Measurements from ENCODE around the gene ATP2B2. TPM values are rescaled to one million over a fixed set of nuclear protein-coding genes. Genes with fewer than 3 reads are reported as not detected.

ATP2B2 gene
- polyA plus RNA-seq, 1 experiment: not detected

- Histone ChIP-seq H3K27me3 (ENCODE audit: control insufficient read depth, insufficient read depth, low read length) (no peaks in the 10 kb centered on the region; the same call in 1 of the 2 replicates), H3K4me3 (ENCODE audit: low read depth, low read length) (no peak overlapping the region), H3K36me3 (ENCODE audit: control insufficient read depth, insufficient read depth, low read length) (no peaks in the 10 kb centered on the region)
- TF ChIP-seq, protein P1, sequence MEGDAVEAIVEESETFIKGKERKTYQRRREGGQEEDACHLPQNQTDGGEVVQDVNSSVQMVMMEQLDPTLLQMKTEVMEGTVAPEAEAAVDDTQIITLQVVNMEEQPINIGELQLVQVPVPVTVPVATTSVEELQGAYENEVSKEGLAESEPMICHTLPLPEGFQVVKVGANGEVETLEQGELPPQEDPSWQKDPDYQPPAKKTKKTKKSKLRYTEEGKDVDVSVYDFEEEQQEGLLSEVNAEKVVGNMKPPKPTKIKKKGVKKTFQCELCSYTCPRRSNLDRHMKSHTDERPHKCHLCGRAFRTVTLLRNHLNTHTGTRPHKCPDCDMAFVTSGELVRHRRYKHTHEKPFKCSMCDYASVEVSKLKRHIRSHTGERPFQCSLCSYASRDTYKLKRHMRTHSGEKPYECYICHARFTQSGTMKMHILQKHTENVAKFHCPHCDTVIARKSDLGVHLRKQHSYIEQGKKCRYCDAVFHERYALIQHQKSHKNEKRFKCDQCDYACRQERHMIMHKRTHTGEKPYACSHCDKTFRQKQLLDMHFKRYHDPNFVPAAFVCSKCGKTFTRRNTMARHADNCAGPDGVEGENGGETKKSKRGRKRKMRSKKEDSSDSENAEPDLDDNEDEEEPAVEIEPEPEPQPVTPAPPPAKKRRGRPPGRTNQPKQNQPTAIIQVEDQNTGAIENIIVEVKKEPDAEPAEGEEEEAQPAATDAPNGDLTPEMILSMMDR (IDR thresholded peaks at IDR 0.05; ENCODE audit: insufficient read depth, low read depth, low read length): no peak
- ChIA-PET POLR2A (no interaction called here), CTCF (no interaction called here)
- DNase-seq (ENCODE audit: low read depth): no peak
Observed at GRCh38 chr3:10515884-10516495, 10.6 kb upstream of the ATP2B2 start.

GRCh38 chr3:10515396-10515795 is 10.0 kb upstream of the ATP2B2 start:
- no peak overlapping the region for H3K4me3 ChIP-seq (ENCODE audit: low read depth, low read length)
- TF ChIP-seq, protein P1 (IDR thresholded peaks at IDR 0.05; ENCODE audit: insufficient read depth, low read depth, low read length): no peak
- no peaks in the 10 kb centered on the region for H3K36me3 ChIP-seq (ENCODE audit: control insufficient read depth, insufficient read depth, low read length)
- DNase-seq (ENCODE audit: low read depth): no peak
- ChIA-PET CTCF (no interaction called here), POLR2A (no interaction called here)
- H3K27me3 ChIP-seq (ENCODE audit: control insufficient read depth, insufficient read depth, low read length): no peaks in the 10 kb centered on the region; the same call in 1 of the 2 replicates

DNA sequence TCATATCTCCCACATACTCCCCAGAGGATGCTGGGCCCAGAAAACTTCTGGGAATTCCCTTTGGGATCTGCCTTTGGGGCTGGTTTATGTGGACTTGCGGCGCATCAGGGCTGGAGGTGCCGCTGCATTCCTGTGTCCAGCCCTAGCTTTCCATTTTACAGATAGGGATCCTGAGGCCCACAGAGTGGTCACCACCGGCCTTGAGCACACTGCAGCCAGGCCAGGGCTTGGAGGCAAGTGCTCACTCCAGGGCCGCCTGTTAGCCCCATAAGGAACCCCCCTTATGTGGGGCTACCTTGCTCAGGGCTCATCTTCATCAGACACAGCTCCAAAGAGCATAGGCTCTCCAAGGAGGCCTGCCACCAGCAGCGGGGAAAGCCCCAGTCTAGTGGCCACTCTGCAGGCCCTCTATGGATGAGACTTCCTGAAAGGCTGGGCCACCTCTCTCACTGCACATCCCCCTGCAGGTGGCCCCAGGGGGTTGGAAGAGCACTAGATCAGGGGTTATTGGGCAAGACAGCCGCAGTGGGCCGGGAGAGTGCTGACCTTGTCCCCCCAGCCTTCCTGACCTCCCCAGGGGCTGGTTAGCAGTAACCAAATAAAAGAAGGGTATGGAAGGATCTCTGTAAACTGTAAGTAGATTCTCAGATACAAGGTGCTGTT is 9.2 kb upstream of the ATP2B2 start:
- POLR2A ChIA-PET: no interaction called here

DNA sequence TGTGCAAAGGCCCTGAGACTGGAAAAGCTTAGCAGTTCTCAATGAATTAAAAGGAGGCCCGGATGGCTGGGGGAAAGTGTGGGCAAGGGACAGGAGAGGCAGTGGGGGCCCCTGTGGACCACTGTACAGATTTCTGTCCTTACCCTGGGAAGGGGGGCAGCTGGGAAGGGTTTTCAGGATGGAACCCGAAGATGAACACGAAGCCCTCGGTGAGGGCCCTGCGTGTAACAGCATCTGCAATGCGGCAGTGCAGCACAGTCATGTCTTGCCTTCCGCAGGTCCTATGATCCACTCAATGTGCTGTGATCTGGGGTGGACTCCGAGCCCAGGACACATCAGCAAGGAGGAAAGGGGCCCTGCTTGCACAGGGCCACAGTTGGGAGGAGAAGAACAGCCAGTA is 7.9 kb upstream of the ATP2B2 start:
- ChIA-PET CTCF (no interaction called here), POLR2A (no interaction called here)
- DNase-seq (ENCODE audit: low read depth): no peak
- TF ChIP-seq, protein P1 (IDR thresholded peaks at IDR 0.05; ENCODE audit: insufficient read depth, low read depth, low read length): no peak
- peaks cover 2% of the 10 kb centered on the region; the same call in 1 of the 2 replicates for H3K27me3 ChIP-seq (ENCODE audit: control insufficient read depth, insufficient read depth, low read length)
- H3K4me3 ChIP-seq (ENCODE audit: low read depth, low read length): no peak overlapping the region
- H3K36me3 ChIP-seq (ENCODE audit: control insufficient read depth, insufficient read depth, low read length): no peaks in the 10 kb centered on the region

More for the DNA sequence above, 9.2 kb upstream of the ATP2B2 start:
- CTCF ChIA-PET: no interaction called here
- no peaks in the 10 kb centered on the region for H3K36me3 ChIP-seq (ENCODE audit: control insufficient read depth, insufficient read depth, low read length)
- H3K4me3 ChIP-seq (ENCODE audit: low read depth, low read length): no peak overlapping the region
- TF ChIP-seq, protein P1 (IDR thresholded peaks at IDR 0.05; ENCODE audit: insufficient read depth, low read depth, low read length): no peak
- no peak for DNase-seq (ENCODE audit: low read depth)
- H3K27me3 ChIP-seq (ENCODE audit: control insufficient read depth, insufficient read depth, low read length): no peaks in the 10 kb centered on the region; the same call in 1 of the 2 replicates

- Histone ChIP-seq H3K4me3 (ENCODE audit: low read depth, low read length) (no peak overlapping the region), H3K27me3 (ENCODE audit: control insufficient read depth, insufficient read depth, low read length) (peaks cover 2% of the 10 kb centered on the region; the same call in 1 of the 2 replicates), H3K36me3 (ENCODE audit: control insufficient read depth, insufficient read depth, low read length) (no peaks in the 10 kb centered on the region)
- CTCF ChIA-PET: no interaction called here
- TF ChIP-seq, protein P1 (IDR thresholded peaks at IDR 0.05; ENCODE audit: insufficient read depth, low read depth, low read length): no peak
- POLR2A ChIA-PET: no interaction called here
- no peak for DNase-seq (ENCODE audit: low read depth)
Observed at GRCh38 chr3:10512687-10513086, 7.3 kb upstream of the ATP2B2 start.

Data from BJ (cell line).